ELR (cell line): ENCODE measurements around the gene STT3A.
"Not testable (repeated sequence)": the region's sequence is repeated elsewhere in the genome, so short reads cannot be mapped to it uniquely, and the experiment has no call there.

ENCODE experiments used
- DNase-seq: peaks from one replicate; pipeline ENCODE4 v3.0.0-alpha.2; 2015; ENCODE audit warnings: low read depth

Gene STT3A

GRCh38 chr11:125592305-125593113 is at the start of gene STT3A:
TSS of gene STT3A (plus strand) at chr11:125592852. CDS start at chr11:125595916, 3,064 bp downstream.
- peak; percentile 100 for DNase-seq

GRCh38 chr11:125550780-125551179 is 41.9 kb upstream of the STT3A start:
- DNase-seq: no peak

GRCh38 chr11:125551835-125552342 is 40.8 kb upstream of the STT3A start:
- no peak for DNase-seq

GRCh38 chr11:125552927-125553326 is 39.7 kb upstream of the STT3A start:
- no peak for DNase-seq

GRCh38 chr11:125553357-125553756 is 39.3 kb upstream of the STT3A start:
- DNase-seq: no peak

GRCh38 chr11:125554038-125554437 is 38.6 kb upstream of the STT3A start:
- DNase-seq: no peak

- DNase-seq: no peak
These were observed 32.8 kb upstream of the STT3A start for GRCh38 chr11:125559888-125560287.

GRCh38 chr11:125561924-125562323 is 30.7 kb upstream of the STT3A start:
- no peak for DNase-seq

GRCh38 chr11:125562430-125562829 is 30.2 kb upstream of the STT3A start:
- DNase-seq: no peak

- no peak for DNase-seq
These were observed 28.3 kb upstream of the STT3A start for GRCh38 chr11:125564357-125564756.

GRCh38 chr11:125566235-125566634 is 26.4 kb upstream of the STT3A start:
- no peak for DNase-seq

- DNase-seq: peak; percentile 93
These were observed 23.4 kb upstream of the STT3A start, which contains the start of gene EI24 for GRCh38 chr11:125568970-125569914. TSS of gene EI24 (plus strand) at chr11:125569477. CDS start at chr11:125572528, 3,051 bp downstream.

- peak; percentile 37 for DNase-seq
These were observed 22.6 kb upstream of the STT3A start for GRCh38 chr11:125569915-125570621.

- DNase-seq: no peak
These were observed 21.7 kb upstream of the STT3A start for GRCh38 chr11:125570952-125571351.

- DNase-seq: no peak
These were observed 19.7 kb upstream of the STT3A start for GRCh38 chr11:125572916-125573315.

GRCh38 chr11:125577181-125577580 is 15.5 kb upstream of the STT3A start:
- DNase-seq: not testable (repeated sequence)

GRCh38 chr11:125578783-125579182 is 13.9 kb upstream of the STT3A start:
- DNase-seq: no peak

GRCh38 chr11:125579811-125580210 is 12.8 kb upstream of the STT3A start:
- no peak for DNase-seq

- DNase-seq: no peak
These were observed 9.2 kb upstream of the STT3A start for GRCh38 chr11:125583496-125583895.

GRCh38 chr11:125585487-125585886 is 7.2 kb upstream of the STT3A start:
- DNase-seq: no peak

GRCh38 chr11:125586623-125587022 is 6.0 kb upstream of the STT3A start:
- no peak for DNase-seq

- DNase-seq: no peak
These were observed 5.2 kb upstream of the STT3A start for GRCh38 chr11:125587480-125587879.
